Omental fat pad (tissue), 4 donors: Measurements from ENCODE around the gene MAN1C1. TPM values are rescaled to one million over a fixed set of nuclear protein-coding genes. Genes with fewer than 3 reads are reported as not detected.
"Not testable (repeated sequence)": the region's sequence is repeated elsewhere in the genome, so short reads cannot be mapped to it uniquely, and the experiment has no call there.

Experiments
- ATAC-seq: fragments of 150-250 bp; one replicate; pipeline ENCODE4 v1.9.1; 2016; ENCODE audit warnings: mild to moderate bottlenecking, moderate library complexity; ENCODE audit not compliant: low FRiP score
- DNase-seq: peaks from one replicate; pipeline ENCODE4 v3.0.0-alpha.2; 2019; ENCODE audit warnings: low spot score
- CTCF ChIP-seq, 3 donors: fragments of 450-650 bp; IDR thresholded peaks; one replicate each; pipeline ENCODE4 v1.5.1; 2016 to 2017; ENCODE audit warnings: antibody characterized with exemption in 3 of 3, mild to moderate bottlenecking in 3 of 3, moderate library complexity in 2 of 3
- total RNA-seq, 4 donors: library from RNA; depleted of rRNA; stranded (reverse); fragments of >200 nt; gene quantifications; one replicate each; pipeline ENCODE4 v1.1.0, GENCODE V29; 2016

Gene MAN1C1
- total RNA-seq, 4 donors from 2014 or later, result 21.0 to 47.4 (median 24.4) TPM

GRCh38 chr1:25733271-25733670 lies 116.7 kb downstream of the MAN1C1 start:
- no peak for ATAC-seq
- TF ChIP-seq CTCF (IDR thresholded peaks at IDR 0.05), result no peak
- no peak for DNase-seq

- not testable (repeated sequence) for DNase-seq, ATAC-seq
These were observed 118.4 kb downstream of the MAN1C1 start for GRCh38 chr1:25734991-25735390.

GRCh38 chr1:25735956-25736529 lies 119.5 kb downstream of the MAN1C1 start:
- ATAC-seq, result no peak
- DNase-seq, result no peak
- no peak for TF ChIP-seq CTCF (IDR thresholded peaks at IDR 0.05)

- TF ChIP-seq CTCF (IDR thresholded peaks at IDR 0.05), result no peak
- DNase-seq (no peak), ATAC-seq (no peak)
These were observed 120.5 kb downstream of the MAN1C1 start for GRCh38 chr1:25737130-25737529.

GRCh38 chr1:25738499-25738898 lies 121.9 kb downstream of the MAN1C1 start:
- no peak for ATAC-seq
- no peak for DNase-seq
- no peak for TF ChIP-seq CTCF (IDR thresholded peaks at IDR 0.05)

GRCh38 chr1:25739341-25739740 lies 122.8 kb downstream of the MAN1C1 start:
- no peak for ATAC-seq
- DNase-seq, result no peak
- TF ChIP-seq CTCF (IDR thresholded peaks at IDR 0.05), result no peak

GRCh38 chr1:25740071-25740470 lies 123.5 kb downstream of the MAN1C1 start:
- no peak for DNase-seq
- ATAC-seq, result no peak
- no peak for TF ChIP-seq CTCF (IDR thresholded peaks at IDR 0.05)

GRCh38 chr1:25742316-25742715 lies 125.7 kb downstream of the MAN1C1 start:
- DNase-seq (no peak), ATAC-seq (no peak)
- TF ChIP-seq CTCF (IDR thresholded peaks at IDR 0.05), result no peak
